Activated CD8-positive, alpha-beta memory T cell treated with anti-CD3 and anti-CD28 coated beads for 24 hours (primary cell): ENCODE results near the gene DBH.

ENCODE experiments used
- DNase-seq: peaks from one replicate; pipeline ENCODE4 v3.0.0-alpha.2; 2020

The DBH gene

GRCh38 chr9:133703591-133704399 is 67.6 kb downstream of the DBH start:
- no peak for DNase-seq

DNA sequence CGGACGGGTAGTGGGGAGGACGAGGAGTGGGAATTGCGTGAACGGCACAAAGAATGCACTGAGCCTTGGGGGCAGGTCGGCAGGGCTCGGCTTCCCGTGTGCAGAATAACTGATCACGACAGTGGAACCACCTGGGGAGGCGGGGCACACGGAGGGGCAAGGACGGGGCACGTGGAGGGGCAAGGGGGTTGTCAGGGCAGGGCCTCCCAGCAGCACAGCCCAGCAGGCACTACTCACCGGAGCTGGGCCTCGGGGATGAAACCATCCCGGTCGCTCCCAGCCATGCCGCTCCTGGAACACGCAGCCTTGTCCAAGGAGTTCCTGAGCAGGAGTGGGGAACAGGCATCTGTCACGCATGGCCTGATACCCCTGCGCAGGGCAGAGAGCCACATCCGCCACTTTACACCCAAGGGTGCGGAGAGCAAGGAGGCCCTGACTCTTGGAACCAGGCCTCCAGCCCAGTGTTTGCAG is 68.6 kb downstream of the DBH start:
- no peak for DNase-seq

GRCh38 chr9:133705576-133705975 is 69.4 kb downstream of the DBH start:
- no peak for DNase-seq

- no peak for DNase-seq
These were observed 70.3 kb downstream of the DBH start for GRCh38 chr9:133706307-133707050.

DNA sequence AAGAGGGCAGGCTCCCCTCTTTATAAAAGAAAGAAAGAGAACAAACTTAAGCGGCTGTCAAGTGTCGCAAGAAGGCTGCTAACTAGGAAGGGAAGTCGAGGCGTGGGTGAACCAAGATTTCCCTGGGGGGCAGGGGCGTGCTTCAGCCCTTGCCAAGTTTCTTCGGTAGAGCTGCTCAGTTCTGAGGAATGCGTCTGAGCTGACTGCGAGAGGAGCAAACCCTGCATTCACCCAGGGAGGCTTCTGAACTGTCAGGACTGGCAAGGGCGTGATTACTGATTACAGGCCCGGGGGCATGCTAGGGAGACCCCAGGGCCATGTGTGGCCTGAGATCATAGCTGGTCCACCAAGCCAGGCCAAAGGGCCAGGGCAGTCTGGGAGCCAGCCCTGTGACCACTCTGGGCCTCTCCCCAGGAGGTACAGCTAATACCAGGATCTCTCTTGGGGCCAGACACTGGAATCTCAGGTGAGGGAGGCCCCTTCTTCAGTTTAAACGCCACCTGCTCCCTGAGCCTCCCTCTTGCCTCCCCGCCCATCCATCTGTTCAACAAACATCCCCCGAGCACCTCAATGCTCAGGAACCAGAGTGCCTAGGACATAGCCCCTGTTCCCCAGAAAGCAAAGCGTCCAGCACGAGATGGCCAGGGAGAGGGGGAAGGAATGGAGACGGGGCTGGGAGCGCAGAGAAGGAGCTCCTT is 71.1 kb downstream of the DBH start:
- no peak for DNase-seq

DNA sequence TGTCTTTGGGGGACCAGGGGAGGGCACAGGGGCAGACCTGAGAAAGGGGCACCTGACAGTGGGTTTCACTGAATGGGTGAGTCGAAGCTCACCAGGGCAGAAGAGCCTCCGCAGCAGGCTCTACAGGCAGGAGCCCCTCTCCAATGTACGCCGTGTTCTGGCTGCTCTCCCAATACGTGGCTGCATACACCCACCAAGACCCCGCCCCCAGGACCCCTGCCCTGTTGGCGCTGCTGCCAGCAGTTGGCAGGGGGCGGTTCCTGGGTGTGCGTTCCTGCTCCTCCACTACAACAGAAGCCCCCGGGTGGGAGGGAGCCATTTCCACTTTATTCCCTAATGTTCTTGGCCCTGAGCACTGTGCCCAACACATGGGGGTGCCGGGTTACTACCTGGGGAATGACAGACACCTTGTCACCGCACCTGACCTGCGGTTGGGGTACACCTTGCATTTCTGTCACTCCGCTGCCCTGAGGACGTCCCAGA is 71.6 kb downstream of the DBH start:
- no peak for DNase-seq

DNA sequence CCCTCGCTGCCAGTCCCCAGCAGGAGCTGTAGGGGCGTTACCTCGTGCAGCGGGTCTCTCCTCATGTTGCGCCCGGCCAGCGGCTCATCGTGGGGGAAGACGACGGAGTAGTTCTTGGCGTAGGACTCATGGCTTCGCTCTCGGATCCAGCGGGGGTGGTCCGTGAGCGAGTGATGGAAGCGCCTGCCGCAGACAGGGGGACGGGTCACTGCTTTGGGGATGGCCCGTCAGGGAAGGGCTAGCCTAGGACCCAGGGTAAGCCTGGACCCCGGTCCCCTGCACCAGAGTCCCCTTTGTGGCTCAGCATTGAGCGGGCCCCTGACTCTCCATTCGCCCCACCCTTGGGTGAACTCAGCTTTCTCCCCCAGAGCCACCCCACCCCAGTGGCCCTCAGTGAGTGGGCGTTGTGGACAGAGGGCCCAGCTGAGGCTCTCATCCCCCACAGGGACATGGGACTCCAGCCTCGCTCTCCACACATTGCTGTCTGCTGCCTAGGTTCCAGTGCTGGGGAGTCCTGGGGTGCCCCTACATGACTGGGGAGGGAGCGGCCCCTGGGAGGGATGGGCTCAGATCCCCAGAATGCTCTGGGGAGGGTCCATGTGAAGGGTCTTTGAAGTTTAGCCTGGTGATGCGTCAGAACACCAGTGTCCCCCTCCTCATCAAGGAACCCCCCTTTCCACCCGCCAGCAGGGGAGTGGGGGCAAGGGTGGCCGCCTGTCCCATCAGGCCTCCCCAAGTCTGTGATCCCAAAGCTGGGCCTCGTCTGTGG is 72.3 kb downstream of the DBH start:
- DNase-seq: no peak
